Upper lobe of left lung (tissue), 4 donors: Measurements from ENCODE around the gene DARS2.

Experiments
- EP300 ChIP-seq, 4 donors: sonication (generic); formaldehyde crosslinking; IDR thresholded peaks; one replicate each; pipeline ENCODE4 v1.5.1; 2017; ENCODE audit warnings: antibody characterized with exemption in 4 of 4, control low read depth in 2 of 4
- POLR2A ChIP-seq, 4 donors: fragments of 450-650 bp; IDR thresholded peaks; one replicate each; pipeline ENCODE4 v1.5.1; 2016 to 2017; ENCODE audit warnings: antibody characterized with exemption in 4 of 4, mild to moderate bottlenecking in 2 of 4
- POLR2AphosphoS5 ChIP-seq, 2 donors: sonication (generic); formaldehyde crosslinking; IDR thresholded peaks; one replicate each; pipeline ENCODE4 v1.5.1; 2017; ENCODE audit warnings: antibody characterized with exemption in 2 of 2
- TF ChIP-seq, protein P1 (sequence below), 6 experiments: fragments of 450-650 bp in 4 of 6; fragments of 200-600 bp in 2 of 6; sonication (generic) in 2 of 6; IDR thresholded peaks; one replicate each; pipeline ENCODE4 v1.5.1; 2016 to 2019; ENCODE audit warnings: antibody characterized with exemption in 6 of 6

- TF ChIP-seq POLR2A (IDR thresholded peaks at IDR 0.05) (peak; percentile 87 to 99 (median 96)), POLR2AphosphoS5 (IDR thresholded peaks at IDR 0.05) (peak; percentile 95 to 97), EP300 (IDR thresholded peaks at IDR 0.05) (peak in 1 of 4 donors; percentile 25)
- TF ChIP-seq, protein P1, sequence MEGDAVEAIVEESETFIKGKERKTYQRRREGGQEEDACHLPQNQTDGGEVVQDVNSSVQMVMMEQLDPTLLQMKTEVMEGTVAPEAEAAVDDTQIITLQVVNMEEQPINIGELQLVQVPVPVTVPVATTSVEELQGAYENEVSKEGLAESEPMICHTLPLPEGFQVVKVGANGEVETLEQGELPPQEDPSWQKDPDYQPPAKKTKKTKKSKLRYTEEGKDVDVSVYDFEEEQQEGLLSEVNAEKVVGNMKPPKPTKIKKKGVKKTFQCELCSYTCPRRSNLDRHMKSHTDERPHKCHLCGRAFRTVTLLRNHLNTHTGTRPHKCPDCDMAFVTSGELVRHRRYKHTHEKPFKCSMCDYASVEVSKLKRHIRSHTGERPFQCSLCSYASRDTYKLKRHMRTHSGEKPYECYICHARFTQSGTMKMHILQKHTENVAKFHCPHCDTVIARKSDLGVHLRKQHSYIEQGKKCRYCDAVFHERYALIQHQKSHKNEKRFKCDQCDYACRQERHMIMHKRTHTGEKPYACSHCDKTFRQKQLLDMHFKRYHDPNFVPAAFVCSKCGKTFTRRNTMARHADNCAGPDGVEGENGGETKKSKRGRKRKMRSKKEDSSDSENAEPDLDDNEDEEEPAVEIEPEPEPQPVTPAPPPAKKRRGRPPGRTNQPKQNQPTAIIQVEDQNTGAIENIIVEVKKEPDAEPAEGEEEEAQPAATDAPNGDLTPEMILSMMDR (IDR thresholded peaks at IDR 0.05) = peak in 1 of 6 experiments; percentile 15
These were observed 43.3 kb downstream of the DARS2 start, which contains the start of gene GAS5 for GRCh38 chr1:173867753-173868265.
